Right lobe of liver (tissue), 6 donors: ENCODE results near the gene KIR2DL4. TPM values are rescaled to one million over a fixed set of nuclear protein-coding genes. Genes with fewer than 3 reads are reported as not detected.
"Not testable (repeated sequence)": the region's sequence is repeated elsewhere in the genome, so short reads cannot be mapped to it uniquely, and the experiment has no call there.

Experiments used
- ATAC-seq, 4 donors: fragments of 200-7000 bp; cut with Tn5 transposase; one replicate each; pipeline ENCODE4 v1.9.1; 2020; ENCODE audit warnings: mild to moderate bottlenecking in 4 of 4, moderate library complexity in 4 of 4
- DNase-seq, 3 donors: peaks; one replicate each; pipeline ENCODE4 v3.0.0-alpha.2; 2020
- H3K27ac ChIP-seq, 3 donors: fragments of 200-600 bp; one replicate each; pipeline ENCODE4 v1.8.0; 2022
- H3K27me3 ChIP-seq, 2 donors: fragments of 200-600 bp; one replicate each; pipeline ENCODE4 v1.8.0; 2022
- H3K36me3 ChIP-seq, 4 donors: fragments of 200-600 bp; sonication (generic) in 1 of 4; one replicate each; pipeline versions ENCODE4 v1.5.1 to v1.8.0; 2017 to 2022; ENCODE audit warnings: control low read depth in 1 of 4
- H3K4me1 ChIP-seq, 4 donors: fragments of 200-600 bp; sonication (generic) in 1 of 4; one replicate each; pipeline versions ENCODE4 v1.5.1 to v1.8.0; 2017 to 2022; ENCODE audit warnings: control low read depth in 1 of 4
- H3K4me3 ChIP-seq, 3 donors: fragments of 200-600 bp; one replicate each; pipeline ENCODE4 v1.8.0; 2022
- H3K9me3 ChIP-seq, 4 donors: fragments of 200-600 bp; sonication (generic) in 1 of 4; one replicate each; pipeline versions ENCODE4 v1.5.1 to v1.8.0; 2017 to 2022; ENCODE audit warnings: control low read depth in 1 of 4
- CTCF ChIP-seq, 4 donors: fragments of 200-600 bp in 3 of 4; fragments of 450-650 bp in 1 of 4; IDR thresholded peaks; one replicate each; pipeline versions ENCODE4 v1.5.1 to v1.8.0; 2016 to 2022; ENCODE audit warnings: antibody characterized with exemption in 4 of 4, mild to moderate bottlenecking in 2 of 4
- POLR2A ChIP-seq: fragments of 450-650 bp; IDR thresholded peaks from one replicate; pipeline ENCODE4 v1.6.1; 2017; ENCODE audit warnings: antibody characterized with exemption, mild to moderate bottlenecking
- WGBS: methylation state at CpG from one replicate; pipeline ENCODE4 v1.1.6; 2018; ENCODE audit warnings: low coverage, low lambda C conversion rate; ENCODE audit not compliant: insufficient coverage; ENCODE audit errors: missing lambda C conversion rate; 5-methylcytosine and 5-hydroxymethylcytosine counted together
- intact Hi-C, 2 donors: fragments of 100-400 bp; cut with DNase I; formaldehyde crosslinking; loops; one replicate each; pipeline versions ENCODE4 v1.11.2 to v1.14.1; 2022
- total RNA-seq, 6 experiments: library from RNA; depleted of rRNA in 2 of 6; stranded (reverse); fragments of >200 nt in 2 of 6; fragmentation: NEBNext Ultra II Directional in 3 of 6; extraction: Animal tissue kit (Norgen Biotek cat#: 25700) in 3 of 6; gene quantifications; one replicate each; pipeline versions ENCODE4 v1.1.0 to v1.2.4, GENCODE V29; 2016 to 2023
- donor health status: DM: no; HTN: yes; CAD: no.
- donor health status: DM: no; HTN: no; CAD: no.
- donor health status: DM: no; HTN: no; CAD: no.
- donor health status: DM: no; HTN: yes; CAD: no.
- donor health status: DM: no; HTN: yes; CAD: no.

Gene KIR2DL4
- total RNA-seq, 6 experiments from 2014 or later: 0.56 TPM; not detected in 5

DNA sequence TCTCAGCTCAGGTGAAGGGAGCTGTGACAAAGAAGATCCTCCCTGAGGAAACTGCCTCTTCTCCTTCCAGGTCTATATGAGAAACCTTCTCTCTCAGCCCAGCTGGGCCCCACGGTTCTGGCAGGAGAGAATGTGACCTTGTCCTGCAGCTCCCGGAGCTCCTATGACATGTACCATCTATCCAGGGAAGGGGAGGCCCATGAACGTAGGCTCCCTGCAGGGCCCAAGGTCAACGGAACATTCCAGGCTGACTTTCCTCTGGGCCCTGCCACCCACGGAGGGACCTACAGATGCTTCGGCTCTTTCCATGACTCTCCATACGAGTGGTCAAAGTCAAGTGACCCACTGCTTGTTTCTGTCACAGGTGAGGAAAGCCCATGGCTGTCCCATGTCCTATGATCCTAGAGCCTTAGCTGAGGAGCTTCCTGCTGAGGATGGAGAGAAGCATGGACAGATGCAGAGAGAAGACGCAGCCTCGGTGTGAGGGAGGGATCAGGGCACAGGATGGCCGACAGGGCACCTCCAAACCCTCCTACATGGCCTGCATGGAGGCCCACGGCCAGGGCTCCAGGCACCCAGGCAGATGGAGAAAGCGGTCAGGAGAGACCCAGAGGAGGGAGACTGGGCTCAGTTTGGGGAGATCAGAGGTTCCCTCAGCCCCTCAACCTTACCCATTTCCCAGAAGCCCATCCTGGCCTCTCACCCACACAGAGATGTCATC, 28.2 kb upstream of the KIR2DL4 start:
- H3K27me3 ChIP-seq, H3K4me1 ChIP-seq, H3K36me3 ChIP-seq, H3K4me3 ChIP-seq, H3K27ac ChIP-seq, H3K9me3 ChIP-seq, ATAC-seq, intact Hi-C loops: not testable (repeated sequence)
- peak in 1 of 3 donors; percentile 15 for DNase-seq
- 67% methylated on average over 6 of the region's 12 CpGs for WGBS

GRCh38 chr19:54775830-54776229, 27.6 kb upstream of the KIR2DL4 start:
- DNase-seq, H3K27me3 ChIP-seq, H3K27ac ChIP-seq, H3K4me3 ChIP-seq, H3K36me3 ChIP-seq, H3K4me1 ChIP-seq, H3K9me3 ChIP-seq, ATAC-seq, intact Hi-C loops: not testable (repeated sequence)
- WGBS: 57% methylated on average over 8 of the region's 8 CpGs

DNA sequence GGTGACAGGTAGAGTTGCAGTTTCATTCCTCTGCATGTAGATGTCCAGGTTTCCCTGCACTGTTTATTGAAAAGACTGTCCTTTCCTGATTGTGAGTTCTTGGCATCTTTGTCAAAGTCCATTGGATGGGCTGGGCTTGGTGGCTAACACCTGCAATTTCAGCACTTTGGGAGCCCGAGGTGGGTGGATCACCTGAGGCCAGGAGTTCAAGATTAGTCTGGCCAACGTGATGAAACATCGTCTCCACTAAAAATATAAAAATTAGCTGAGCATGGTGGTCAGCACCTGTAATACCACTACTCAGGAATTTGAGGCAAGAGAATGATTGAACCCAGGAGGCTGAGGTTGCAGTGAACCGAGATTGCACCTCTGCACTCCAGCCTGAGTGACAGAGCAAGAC, 25.6 kb upstream of the KIR2DL4 start:
- H3K4me1 ChIP-seq, H3K36me3 ChIP-seq, H3K27me3 ChIP-seq, DNase-seq, H3K4me3 ChIP-seq, H3K27ac ChIP-seq, H3K9me3 ChIP-seq, intact Hi-C loops, ATAC-seq: not testable (repeated sequence)
- 46% methylated on average over 4 of the region's 4 CpGs for WGBS

GRCh38 chr19:54778896-54779295, 24.5 kb upstream of the KIR2DL4 start:
- H3K27ac ChIP-seq, H3K4me3 ChIP-seq, ATAC-seq, H3K9me3 ChIP-seq, intact Hi-C loops, DNase-seq, H3K4me1 ChIP-seq, H3K36me3 ChIP-seq, H3K27me3 ChIP-seq: not testable (repeated sequence)
- WGBS: 55% methylated on average over 7 of the region's 7 CpGs

DNA sequence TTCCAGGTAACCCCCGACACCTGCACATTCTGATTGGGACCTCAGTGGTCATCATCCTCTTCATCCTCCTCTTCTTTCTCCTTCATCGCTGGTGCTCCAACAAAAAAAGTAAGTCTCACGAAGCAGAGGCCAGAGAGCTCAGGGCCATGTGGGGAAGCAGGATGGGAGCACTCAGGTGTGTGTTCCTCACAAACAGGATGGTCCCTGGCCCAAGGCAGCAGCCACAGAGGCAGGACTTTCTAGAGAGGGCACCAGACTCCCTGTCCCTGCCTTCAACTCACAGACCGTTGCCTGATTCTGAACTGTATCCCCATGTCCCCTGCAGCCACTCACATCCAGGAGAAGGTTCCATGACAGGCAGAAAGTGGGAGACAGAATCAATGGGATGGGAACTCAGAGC, 20.5 kb upstream of the KIR2DL4 start:
- ATAC-seq, H3K27ac ChIP-seq, intact Hi-C loops, H3K4me1 ChIP-seq, H3K9me3 ChIP-seq, H3K27me3 ChIP-seq, H3K4me3 ChIP-seq, H3K36me3 ChIP-seq, DNase-seq: not testable (repeated sequence)
- 44% methylated on average over 2 of the region's 4 CpGs for WGBS

DNA sequence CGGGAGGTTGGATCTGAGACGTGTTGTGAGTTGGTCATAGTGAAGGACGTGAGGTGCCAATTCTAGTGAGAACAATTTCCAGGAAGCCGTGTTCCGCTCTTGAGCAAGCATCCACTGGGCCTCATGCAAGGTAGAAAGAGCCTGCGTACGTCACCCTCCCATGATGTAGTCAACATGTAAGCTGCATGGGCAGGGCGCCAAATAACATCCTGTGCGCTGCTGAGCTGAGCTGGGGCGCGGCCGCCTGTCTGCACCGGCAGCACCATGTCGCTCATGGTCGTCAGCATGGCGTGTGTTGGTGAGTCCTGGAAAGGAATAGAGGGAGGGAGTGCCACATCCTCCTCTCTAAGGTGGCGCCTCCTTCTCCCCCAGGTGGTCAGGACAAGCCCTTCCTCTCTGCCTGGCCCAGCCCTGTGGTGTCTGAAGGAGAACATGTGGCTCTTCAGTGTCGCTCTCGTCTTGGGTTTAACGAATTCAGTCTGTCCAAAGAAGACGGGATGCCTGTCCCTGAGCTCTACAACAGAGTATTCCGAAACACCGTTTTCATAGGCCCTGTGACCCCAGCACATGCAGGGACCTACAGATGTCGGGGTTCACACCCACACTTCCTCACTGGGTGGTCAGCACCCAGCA, 17.2 kb upstream of the KIR2DL4 start:
- H3K4me3 ChIP-seq, H3K4me1 ChIP-seq, DNase-seq, H3K9me3 ChIP-seq, ATAC-seq, H3K36me3 ChIP-seq, H3K27me3 ChIP-seq, H3K27ac ChIP-seq, intact Hi-C loops: not testable (repeated sequence)
- 53% methylated on average over 13 of the region's 24 CpGs for WGBS

DNA sequence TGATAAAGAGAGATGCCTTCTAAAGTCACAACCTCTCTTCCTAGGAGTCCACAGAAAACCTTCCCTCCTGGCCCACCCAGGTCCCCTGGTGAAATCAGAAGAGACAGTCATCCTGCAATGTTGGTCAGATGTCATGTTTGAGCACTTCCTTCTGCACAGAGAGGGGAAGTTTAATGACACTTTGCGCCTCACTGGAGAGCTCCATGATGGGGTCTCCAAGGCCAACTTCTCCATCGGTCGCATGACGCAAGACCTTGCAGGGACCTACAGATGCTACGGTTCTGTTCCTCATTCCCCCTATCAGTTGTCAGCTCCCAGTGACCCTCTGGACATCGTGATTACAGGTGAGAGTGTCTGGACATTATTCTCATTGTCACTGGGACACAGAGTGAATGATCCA, 15.3 kb upstream of the KIR2DL4 start:
- H3K4me1 ChIP-seq, ATAC-seq, H3K27ac ChIP-seq, DNase-seq, H3K27me3 ChIP-seq, H3K4me3 ChIP-seq, intact Hi-C loops, H3K9me3 ChIP-seq, H3K36me3 ChIP-seq: not testable (repeated sequence)
- 53% methylated on average over 4 of the region's 6 CpGs for WGBS

DNA sequence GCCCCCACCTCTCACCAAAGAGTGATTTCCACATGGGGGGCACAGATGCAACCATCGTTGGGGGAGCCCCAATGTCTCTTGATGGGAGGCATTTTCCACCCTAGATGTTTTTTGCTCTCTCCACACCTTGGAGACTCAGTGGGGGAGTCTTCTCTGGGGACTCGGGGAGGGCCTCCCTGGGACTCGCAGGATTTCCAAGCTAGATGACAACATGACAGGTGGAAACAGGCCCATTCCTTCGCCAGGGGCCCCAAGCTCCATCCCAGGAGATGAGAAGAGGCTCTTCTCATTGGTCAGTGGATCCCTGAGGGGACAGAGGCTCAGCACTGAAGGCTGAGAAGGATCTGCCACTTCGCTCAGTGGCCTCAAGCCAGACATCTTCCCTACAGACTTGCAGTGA, 12.7 kb upstream of the KIR2DL4 start:
- no peak for DNase-seq
- WGBS: no CpG with 5 or more reads among the region's 5 CpGs

More for the DNA sequence above, 12.7 kb upstream of the KIR2DL4 start:
- H3K36me3 ChIP-seq: no peaks in the 10 kb centered on the region
- no peaks in the 10 kb centered on the region for H3K4me1 ChIP-seq
- H3K9me3 ChIP-seq: no peaks in the 10 kb centered on the region
- no peak overlapping the region for H3K4me3 ChIP-seq
- no peak for TF ChIP-seq POLR2A
- TF ChIP-seq CTCF (IDR thresholded peaks at IDR 0.05): no peak
- intact Hi-C loops: no loop called here
- no peak for ATAC-seq
- no peaks in the 10 kb centered on the region for H3K27me3 ChIP-seq
- no peak overlapping the region for H3K27ac ChIP-seq
